HG03521 (cell line): Measurements from ENCODE around the gene CHST7.

ENCODE experiments used
- ATAC-seq: cut with Tn5 transposase; IDR thresholded peaks from one replicate; pipeline ENCODE4 v1.9.1; 2021; ENCODE audit warnings: mild to moderate bottlenecking, moderate library complexity; ENCODE audit not compliant: unreplicated experiment

Gene CHST7

DNA sequence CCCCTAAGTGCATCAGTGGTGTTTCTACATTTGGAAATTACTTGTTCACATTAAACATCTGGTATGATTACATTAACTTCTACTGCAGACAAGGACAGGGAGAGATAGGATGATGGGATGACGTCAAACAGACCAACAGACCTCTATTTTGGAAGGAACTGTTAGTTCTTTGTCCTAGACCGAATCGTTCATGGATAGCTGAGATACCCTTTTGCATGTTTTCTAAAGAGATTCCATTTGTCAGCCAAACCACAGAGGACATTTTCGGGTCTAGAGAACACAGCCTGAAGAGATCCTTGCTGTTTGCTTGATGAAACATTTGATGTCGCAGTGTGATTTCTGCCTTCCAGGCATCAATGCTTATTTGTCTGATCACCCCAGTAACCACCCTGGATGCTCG is 27.7 kb downstream of the CHST7 start:
- no peak for ATAC-seq

DNA sequence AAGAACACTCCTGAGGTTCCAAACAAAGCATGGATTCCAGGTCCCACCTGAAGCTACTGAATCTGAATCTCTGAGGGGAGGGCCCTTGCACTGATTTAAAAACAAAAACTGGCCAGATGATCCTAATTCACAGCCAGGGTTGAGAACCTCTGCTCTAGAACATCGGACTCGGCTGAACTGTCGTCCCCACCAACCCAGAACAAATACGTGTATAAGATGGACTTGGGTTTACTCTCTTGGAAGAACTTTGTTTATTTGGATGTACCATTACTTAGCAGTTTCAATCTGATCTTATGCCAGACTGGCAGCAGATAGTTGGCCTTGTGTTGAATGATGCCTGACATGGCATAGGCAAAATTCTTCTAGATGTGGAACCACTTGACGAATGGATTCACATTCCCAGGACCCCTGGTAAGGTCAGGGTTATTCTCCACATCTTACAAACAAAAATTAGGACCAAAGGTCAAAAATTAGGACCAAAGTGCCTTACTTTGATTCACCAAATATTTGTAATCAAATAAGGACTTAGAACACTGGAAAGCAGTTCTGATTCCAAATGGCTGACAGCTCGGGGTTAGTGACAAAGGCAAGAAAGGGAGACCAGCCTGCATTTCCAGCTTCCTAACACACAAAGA is 29.0 kb downstream of the CHST7 start:
- no peak for ATAC-seq

DNA sequence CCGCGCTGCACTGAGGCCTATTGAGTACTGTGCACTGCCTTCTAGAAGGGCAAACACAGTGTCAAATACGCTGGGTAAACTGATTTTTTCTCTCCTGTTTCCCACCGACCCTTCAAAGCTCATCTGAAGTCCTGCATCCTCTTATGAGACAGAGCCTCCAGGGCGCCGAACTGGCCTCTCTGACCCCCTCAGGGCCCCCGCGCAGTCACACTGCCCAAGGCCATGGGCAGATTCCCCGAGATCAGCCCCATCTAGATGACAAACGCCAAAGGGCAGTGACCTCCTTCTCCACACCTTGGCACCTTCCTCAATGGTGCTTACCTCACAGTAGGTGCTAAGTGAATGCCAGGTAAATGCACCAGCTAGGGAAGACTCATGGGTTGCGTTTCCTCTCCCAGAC is 34.4 kb downstream of the CHST7 start:
- ATAC-seq = no peak

DNA sequence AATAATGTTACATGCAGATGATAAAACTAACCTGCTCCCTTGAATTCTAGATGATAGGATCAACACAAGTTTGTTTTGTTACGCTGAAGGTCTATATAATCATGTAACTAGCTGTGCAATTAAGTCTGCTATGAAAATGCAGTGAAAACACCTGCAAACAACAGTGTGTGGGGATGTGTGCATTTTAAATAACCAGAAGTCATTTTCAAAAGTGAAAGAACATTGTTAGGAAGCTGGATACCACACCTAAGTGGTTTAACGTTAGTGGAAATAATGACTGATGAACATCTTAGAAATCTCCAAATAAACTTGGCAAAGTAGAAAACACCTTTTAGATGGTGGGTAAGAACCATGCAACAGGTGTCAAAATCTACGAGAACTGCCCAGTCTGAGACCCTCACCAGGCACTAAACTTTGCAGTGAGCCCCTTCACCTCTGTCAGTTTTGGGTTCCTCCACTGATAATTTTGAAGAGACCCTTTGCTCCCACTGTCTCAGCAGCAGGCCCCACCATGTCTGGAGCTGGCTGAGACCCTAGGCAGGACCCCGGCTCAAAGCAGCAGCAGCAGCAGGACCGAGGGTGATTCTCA is 36.6 kb downstream of the CHST7 start:
- ATAC-seq = no peak

DNA sequence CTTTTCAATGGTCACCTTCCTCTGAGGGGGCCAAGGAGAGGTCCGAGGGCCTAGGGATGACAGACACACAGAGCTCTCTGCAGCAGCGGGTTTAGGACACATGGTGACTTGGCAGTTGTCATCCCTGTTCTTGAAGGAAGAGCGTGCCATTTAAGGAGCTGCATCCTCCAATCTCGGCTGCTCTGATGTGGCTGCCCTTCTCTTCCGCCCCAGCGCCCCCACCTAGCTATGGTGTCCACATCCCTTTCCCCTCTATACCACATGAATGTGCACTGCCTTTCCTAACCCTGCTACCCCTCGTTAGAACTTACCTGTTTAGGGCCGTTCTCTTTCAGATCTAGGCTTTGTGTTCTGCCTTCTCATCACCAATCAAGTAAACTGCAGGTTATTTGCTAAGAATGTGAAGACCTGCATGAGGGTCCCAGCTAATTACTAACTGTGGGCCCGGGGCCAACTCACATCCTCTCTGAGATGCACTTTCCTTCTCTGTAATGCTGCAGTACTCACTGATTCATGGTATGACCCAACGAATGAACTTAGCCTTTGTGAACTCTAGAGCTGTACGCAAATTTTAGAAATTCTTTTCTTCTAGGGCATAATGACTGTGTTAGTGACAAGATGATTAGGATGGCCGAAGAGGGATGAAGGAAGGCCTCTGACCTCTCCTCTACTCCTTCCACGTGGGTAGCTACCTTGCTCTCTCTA is 38.2 kb downstream of the CHST7 start:
- ATAC-seq = no peak

DNA sequence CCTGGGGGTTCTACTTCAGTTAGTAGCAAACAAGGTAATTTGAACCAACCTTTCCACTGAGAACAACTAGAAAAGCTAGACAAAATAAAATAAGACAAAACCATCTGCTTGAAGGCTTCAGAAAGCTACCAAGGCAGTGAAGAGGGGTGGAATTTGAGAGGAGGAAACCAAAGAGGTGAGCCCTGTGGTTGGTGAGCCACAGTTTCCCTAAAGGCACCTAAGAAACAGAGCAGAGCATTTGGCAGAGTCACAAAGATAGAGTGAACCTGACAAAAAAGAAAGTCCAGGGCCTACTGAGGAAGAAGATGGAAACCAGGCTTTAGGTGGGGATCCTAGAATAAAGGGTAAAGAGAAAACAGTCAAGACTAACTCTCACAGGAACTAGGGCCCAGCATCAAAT is 44.3 kb downstream of the CHST7 start:
- ATAC-seq = no peak

DNA sequence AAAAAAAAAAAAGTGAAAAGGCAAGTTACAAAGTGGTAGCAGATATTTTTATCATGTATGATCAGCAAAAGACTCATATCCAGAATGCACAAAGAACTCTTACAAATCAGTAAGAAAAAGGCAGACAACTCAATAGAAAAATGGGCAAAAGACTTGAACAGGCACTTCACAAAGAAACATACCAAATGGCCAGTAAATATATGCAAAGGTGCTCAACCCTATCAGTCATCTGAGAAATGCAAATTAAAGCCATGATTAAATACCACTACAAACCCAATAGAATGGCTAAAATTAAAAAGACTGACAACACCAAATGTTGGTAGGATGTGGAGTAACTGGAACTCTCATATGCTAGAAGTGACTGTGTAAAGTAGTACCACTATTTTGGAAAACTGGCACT is 45.4 kb downstream of the CHST7 start:
- no peak for ATAC-seq

DNA sequence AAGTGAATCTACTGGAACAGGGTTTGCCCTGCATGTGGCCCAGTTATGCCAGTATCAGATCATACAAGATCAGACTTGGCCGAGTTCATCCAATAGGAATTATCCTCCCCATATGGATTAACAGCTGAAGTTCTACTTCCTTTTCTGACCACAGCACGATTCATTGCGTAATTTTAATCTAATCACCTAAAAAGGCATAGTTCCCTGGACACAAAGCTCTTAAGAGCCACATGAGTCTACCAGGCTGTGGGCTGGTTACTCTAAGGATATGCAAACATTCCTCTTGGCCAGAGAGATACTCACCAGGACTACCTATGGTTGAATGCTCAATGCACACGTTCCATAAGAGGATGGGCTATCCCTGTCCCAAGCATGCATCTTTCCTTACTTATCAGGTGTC is 46.9 kb downstream of the CHST7 start:
- no peak for ATAC-seq

DNA sequence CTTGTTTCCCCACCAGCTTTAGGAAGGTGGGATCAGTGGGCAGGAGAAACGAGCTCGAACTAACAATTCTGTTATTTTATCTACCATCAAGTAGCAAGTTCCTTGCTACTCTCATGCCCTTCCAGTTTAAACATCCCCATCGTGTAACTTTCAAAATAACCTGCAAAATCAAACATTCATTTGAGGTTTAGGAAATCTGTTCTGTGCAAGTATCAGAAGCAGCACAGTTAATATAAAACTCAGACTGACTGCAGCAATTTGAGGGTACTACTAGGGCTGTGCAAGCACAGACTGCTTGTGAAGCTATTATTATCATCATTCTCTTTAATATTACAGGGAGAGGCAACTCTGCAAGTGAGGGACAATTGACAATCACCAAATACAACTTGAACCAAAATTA is 48.0 kb downstream of the CHST7 start:
- no peak for ATAC-seq

DNA sequence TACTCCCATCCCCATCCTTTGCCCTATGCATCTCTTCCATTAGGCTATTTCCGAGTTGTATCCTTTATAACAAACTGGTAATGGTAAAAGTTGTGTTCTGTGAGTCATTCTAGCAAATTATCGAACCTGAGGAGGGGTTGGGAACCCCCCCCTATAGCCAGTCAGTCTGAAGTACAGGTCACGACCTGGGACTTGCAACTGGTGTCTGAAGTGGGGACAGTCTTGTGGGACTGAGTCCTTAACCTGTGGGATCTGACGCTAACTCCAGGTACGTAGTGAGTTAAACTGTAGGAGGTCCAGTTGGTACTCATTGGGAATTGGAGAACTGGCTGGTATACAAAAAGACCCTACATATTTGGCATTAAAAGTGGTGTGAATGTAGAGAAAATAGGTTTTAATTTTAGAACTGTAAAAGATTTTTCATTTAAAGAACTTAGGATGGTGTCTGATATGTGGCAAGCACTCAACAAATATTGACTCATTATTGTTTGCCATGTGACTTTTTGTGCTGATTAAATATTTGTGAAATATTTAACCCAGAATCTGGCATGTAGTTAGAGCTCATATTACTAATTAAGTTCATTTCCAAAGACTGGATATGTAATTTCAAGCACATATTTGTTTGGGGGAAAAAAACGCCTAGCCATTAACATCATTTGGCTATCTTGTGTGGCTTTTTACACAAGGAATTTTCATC is 50.7 kb downstream of the CHST7 start:
- no peak for ATAC-seq

DNA sequence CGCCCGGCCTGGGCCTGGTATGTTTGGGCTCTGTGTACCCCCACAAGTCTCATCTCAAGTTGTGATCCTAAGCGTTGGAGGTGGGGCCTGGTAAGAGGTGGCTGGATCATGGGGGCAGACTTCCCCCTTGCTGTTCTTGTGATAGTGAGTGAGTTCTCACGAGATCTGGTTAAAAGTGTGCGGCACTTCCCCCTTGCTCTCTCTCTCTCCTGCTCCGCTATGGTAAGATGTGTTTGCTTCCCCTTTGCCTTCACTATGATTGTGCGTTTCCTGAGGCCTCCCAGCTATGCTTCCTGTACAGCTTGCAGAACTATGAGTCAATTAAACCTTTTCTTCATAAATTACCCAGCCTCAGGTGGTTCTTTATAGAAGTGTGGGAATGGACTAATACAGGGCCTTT is 53.0 kb downstream of the CHST7 start:
- ATAC-seq = no peak

DNA sequence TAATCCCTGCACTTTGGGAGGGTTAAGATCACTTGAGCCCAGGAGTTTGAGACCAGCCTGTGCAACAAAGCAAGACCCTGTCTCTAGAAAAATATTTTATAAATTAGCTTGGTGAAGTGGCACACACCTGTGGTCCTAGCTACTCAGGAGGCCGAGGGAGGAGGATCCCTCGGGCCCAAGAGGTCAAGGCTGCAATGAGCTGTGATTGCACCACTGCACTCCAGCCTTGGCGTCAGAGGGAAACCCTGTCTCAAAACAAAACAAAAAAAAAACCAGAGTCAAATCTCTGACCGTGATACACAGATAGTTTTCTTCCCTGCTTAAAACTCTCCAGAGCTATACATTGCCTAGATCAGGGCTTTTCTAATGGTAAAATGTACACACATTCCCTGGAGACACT is 53.5 kb downstream of the CHST7 start:
- ATAC-seq = no peak

DNA sequence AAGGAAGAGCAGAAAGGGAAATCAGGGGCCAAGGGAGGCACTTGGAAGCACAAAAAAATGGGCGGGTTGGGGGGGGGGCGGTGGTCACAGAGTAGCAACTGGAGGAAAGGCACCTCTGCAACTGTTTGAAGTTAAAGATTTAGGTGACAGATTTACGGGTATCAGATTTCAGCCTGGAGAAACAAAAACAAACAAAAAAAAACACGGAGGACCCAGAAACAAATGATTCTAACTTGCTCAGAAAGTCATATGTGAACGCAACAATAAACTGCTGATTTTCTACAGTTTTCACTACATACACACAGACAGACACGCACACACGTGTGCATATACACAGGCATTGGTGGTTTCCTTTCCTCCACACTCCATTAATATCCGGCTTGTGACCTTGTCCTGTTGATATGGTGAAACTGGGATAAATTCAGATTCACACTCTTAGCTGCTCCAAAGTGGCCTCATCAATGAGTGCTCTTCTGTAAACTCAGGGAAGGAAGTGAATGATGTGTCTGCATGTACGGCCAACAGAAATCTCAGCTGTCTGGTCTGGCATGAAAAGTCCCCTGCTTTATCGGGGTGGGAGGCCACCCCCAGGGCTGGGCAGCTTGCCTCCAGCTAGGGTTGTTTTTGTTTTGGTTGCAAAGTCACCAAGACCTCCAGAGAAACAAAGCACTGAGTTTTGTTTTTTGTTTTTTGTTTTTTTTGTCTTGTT is 54.3 kb downstream of the CHST7 start:
- peak; percentile 28 for ATAC-seq

DNA sequence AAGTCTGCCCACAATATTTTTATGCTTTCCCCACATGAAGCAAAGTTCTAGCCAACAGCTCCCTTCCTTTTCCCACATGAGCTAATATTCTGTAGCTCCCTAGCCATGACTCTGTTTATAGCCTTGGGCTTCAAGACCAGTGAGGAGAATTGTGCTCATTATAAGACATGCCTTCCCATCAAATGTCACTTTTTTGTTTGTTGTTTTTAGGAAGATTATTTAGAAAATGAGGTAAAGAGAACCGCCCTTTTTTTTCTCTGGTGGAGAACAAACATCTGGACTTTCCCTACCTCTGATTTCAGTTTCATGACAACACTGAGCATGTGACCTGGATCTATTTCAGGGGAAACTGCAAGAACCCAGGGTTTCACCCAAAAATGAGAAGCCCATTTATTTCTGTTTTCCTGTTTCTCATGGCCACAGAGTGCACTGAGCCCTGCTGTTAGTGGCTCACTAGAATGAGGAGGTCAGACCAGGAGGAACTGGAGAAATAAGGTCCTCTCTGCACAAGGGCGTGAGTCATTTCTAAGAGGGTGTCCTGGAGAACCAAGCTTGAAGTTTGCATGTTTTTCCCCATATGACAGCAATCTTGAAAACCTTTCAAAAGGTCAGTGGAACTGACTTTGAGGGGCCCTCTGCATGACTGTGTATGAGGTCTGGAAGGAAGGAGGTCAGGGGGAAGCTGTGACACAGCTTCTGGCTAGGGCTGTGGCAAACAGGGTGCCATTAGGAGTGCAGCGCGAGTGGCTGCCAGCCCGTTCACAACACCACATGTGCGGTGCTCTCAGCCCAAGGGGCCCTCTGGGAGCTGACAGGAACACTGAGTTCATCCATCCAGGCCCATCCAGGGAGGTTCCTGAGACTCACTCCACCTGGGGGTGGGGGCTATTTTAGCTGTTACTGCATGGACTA is 55.2 kb downstream of the CHST7 start:
- ATAC-seq = peak; percentile 75

DNA sequence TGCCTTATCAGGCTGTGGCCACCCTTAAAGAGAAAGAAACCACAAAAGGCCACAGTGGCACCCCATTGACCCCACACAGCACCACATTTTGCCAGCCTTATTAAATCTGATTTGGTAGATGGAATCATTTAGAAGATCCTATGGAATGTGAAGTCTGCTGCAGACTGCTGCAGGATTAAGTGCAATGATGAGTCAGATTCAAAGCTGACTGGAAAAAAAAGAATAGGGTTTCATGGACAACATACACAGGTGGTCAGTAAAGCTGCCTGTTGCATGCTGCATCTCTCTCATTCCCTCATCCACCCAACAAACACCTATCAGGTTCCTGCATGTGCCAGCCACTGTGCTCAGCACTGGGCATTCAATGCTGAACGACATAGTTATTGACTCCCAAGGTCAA is 56.6 kb downstream of the CHST7 start:
- no peak for ATAC-seq

DNA sequence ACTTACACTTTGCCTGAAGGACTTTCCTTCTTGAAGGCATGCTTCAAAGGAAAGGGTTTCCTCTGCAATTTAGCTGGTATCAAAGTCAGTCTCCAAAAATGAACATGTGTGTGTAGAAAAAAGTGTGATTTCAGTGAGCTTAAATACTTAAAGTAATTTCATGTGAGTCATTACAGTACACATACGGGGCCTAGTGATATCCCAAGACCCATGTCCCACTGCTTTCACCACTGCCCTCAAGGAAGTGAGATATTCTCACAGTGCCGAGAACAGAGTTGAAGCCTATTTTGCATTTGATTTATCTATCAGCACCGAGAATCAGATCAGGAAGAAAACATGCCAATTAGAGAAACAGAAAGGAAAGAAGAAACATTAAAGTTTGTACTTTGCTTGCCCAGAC is 61.0 kb downstream of the CHST7 start:
- no peak for ATAC-seq

DNA sequence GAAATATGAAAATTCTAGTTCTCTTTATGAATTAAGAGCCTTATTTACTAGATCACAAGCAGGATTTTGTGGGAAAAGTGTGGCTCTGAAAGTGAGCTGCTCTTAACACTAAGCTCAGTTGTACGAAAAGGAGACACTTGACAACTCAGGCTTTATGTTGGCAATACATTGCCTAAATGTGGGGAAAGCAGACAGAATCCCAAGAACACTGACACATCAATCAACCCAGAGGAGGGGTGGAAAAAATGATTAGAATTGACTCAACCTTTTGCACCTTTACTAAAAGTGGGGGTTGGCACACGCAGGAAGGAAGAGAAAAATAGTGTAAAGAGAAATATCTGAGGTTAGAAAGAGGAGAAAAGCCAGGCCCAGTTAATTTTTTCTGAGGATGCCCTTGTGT is 61.6 kb downstream of the CHST7 start:
- no peak for ATAC-seq

DNA sequence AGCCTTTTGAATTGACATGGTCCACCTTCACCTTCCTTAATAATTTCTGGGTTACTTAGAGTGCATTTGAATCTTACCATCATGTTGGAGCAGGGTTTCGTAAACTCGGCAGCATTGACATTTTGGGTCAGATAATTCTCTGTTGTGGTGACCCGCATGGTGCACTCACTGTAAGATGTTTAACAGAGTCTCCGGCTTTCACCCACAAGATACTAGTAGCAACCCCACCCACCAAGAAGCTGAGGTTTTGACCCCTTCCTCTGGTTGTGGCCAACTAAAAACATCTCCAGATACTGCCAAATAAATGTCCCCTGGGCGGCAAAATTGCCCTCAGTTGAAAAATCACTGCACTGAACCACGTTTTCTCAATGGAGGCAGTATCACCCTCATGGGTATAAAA is 62.7 kb downstream of the CHST7 start:
- no peak for ATAC-seq

DNA sequence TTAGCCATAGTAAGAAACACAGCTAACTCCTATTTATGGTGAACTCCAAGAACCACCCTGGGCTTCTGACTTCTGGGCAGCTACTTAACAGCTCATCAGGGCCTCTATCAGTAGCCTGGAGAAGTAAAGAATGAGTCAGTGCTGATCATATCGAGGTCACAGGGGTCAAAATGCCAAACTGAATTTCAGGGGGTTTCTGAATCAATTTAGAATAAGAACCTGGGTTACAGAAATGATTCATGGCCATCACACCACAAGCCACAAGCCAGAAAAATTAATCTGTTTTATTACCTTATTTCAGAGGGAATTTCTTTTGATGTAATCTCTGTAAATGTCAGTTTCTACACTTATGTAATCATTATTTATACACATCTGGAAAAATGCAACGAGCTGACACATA is 64.4 kb downstream of the CHST7 start:
- no peak for ATAC-seq

DNA sequence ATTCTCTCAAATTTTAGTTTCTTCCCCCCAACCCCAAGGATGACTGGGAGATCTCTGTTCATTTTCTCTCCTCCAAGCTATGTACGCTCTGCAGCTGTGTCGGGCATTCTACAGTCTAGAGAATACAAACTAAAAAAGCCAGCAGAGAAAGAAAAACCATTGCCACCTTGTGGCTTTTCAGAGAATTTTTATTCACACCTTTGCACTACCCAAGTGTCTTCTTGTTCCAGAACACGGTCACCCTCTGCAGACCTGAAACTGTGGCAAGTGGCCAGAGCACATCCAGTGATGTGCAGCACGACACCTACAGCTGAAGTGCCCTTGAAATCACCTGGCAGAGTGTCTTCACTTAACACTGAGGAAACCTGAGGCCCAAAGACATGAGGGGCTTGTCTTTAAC is 68.6 kb downstream of the CHST7 start:
- no peak for ATAC-seq
